EH (cell line): ENCODE data around the gene HOXA9.

ENCODE experiments used
- DNase-seq: peaks from one replicate; pipeline ENCODE4 v3.0.0-alpha.2; 2015; ENCODE audit warnings: low read depth

The HOXA9 gene

GRCh38 chr7:27188386-27189294 is 23.3 kb upstream of the HOXA9 start:
- peak; percentile 89 for DNase-seq

GRCh38 chr7:27187475-27188385 is 22.4 kb upstream of the HOXA9 start:
- peak; percentile 72 for DNase-seq

- peak; percentile 80 for DNase-seq
Observed at GRCh38 chr7:27186668-27187474, 21.5 kb upstream of the HOXA9 start.

- peak; percentile 54 for DNase-seq
Observed at GRCh38 chr7:27185854-27186667, 20.7 kb upstream of the HOXA9 start.

DNA sequence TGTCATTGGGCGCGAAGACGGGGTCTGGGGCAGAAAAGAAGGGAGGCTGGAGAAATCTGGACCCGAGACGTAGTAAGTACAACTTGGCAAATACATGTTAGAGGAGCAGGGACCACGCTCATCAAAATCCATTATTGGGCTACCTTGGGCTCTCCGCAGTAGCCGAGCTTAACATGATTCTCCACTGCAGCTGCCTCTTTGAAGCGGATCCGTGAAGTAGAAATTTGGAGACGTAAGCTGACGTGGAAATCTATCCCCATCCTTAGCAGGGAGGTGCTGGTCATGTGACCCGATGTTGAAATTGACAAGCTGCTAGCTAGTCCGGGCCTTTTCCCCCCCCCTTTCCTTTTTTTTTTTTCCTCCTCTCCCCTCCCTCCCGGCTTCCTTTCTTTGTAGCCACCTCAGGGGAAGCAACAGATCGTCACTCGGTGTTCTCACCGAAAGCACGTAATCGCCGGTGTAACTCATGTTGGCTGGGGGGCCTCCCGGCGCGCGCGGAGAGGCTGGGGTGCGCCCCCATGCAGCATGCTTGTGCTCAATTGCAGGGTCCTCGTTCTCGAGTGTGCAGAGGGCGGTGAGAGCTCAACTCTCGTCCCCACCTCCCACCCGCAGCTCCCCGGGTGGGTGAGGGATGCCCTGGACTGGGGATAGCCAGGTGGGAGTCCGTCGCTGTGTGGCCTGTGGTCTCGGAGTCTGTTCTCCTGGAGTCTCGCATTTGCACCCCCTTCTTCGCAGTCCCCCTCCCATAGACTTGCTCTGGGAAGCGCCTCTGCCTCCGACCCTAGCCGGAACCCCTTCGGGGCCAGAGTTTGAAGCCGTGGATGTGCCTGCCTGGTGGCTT is 19.9 kb upstream of the HOXA9 start, which contains the start of gene HOXA11:
Gene HOXA11, minus strand, starts transcription at position 220 of the 841 bp plus-strand sequence. Its CDS starts 88 bp downstream, at position 132.
- peak; percentile 99 for DNase-seq

- peak; percentile 56 for DNase-seq
Observed at GRCh38 chr7:27184337-27185012, 19.1 kb upstream of the HOXA9 start.

DNA sequence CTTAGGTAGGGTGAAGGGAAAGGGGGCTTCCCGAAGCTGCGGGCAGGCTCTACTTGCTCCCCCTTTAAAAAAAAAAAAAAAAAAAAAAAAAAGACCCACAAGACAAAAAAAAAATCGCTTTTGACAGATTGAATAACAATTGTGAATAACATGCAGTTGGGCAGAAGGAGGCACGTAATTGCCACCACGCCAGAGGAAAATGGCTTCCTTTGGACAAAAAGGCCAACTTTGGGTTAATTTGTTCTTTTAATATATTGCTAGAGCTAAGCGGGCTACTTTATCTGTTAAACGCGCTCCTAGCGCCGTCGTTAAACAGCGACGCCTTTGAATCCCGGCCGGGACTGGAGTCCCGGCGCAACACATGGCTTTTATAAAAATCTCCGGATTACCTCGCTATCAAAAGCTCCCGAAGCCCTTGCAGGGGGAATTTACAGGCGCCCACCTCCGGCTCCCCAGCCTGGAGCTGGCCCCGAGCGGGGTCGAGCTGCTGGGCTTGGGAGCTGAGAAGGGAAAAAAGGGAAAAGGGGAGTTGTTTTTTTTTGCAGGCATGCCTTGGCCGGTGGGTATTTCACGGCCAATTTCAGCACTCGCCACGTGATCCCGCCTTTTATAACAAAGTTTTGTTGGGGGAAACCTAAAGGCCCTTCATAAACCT is 18.5 kb upstream of the HOXA9 start:
- DNase-seq, result peak; percentile 40

DNA sequence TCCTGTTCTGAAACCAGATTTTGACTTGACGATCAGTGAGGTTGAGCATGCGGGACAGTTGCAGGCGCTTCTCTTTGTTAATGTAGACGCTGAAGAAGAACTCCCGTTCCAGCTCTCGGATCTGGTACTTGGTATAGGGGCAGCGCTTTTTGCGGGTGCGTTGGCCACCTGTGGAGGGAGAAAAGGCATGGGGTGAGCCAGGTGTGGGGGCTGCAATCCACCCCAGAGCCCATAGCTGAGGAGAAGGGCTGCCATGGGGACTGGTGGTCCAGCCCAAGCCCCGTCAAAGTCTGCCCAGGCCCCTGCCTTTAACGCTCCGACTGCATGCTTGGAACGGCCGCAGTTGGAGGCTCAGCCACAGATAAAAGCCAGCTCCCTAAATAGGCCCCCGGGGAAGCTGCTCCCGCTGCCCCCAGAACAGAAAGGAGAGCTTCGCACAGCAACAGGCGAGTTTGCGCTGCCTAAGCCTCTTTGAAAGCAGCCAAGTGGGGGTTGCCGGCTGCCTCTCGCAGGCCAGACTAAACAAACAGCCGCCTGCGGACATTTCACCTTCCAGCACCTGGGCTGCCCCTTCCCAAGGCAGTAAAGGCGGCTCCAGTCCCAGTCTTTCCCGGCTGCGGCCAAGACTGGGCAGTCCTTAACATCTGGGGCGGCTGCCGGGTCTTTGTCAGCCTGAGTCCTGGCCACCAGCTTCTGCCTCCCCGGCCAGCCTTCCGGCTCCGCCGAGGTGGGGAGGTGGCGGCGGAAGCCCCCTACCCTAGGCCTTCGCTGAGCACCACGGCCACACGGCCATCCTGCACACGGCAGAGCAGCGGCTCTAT is 17.7 kb upstream of the HOXA9 start:
- DNase-seq, result peak; percentile 48

- DNase-seq, result peak; percentile 42
Observed at GRCh38 chr7:27182285-27182841, 17.0 kb upstream of the HOXA9 start.

GRCh38 chr7:27181795-27182275 is 16.5 kb upstream of the HOXA9 start:
- peak; percentile 74 for DNase-seq

- peak; percentile 50 for DNase-seq
Observed at GRCh38 chr7:27180431-27181420, 15.4 kb upstream of the HOXA9 start.

DNA sequence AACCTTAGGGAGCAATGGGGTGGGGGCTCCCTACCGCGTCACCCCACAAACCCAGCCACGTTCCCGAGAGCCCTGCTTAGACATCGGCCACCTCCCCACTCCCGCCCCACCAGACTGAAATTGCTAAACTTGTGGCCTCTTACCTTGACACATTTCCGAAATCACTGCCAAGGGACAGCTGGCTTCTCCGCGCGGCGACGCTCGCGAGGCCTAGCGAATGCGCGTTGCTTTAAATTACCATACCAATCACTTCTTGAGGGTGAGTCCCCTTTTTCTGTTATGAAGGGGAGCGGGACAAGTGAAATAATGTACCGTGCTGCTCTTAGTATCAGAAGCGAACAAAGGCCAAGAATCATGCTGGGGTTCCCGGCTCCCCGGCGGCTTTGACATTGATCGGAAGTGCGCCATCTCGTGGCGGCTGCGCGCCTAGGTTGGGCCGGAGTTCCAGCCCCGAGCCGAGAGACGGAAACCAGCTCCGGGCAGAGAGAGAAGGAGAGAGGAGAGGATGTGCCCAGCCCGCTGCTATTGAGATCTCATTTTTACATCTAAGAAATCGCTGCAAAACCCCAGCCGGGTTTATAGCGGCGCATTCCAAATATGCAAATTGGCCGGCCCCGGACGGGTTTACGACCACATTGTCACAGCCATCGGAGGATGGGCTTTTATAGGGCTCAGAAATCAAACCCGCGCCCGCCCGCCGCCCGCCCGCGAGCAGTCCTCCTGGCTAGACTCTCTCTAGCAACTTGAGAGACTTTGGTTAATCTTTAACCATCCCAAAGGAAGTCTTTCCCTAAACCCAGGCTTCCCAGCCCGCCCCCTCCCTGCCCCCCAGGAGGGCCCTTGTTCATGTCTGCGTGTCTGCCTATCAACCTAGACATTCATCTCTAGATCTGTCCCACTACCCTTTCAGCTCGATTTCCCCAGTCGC is 14.4 kb upstream of the HOXA9 start:
- DNase-seq, result peak; percentile 95

DNA sequence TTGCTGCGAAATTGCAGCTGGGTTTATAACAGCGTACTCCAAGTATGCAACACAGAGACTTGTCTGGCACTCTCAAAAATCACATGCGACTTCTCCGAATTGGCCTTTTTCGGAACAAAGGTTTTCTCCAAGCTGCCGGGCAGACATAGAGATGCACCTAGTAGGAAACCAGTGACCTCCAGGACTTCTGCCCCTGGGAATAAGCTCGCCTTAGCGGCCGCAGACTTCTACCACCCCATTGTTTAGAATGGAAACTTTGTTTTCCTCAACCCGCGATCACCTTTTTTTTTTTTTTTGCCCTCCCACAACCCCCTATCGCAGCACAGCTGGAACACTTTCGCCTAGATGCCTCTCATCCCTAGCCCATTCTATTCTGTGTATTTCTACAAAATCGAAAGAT is 13.7 kb upstream of the HOXA9 start:
- peak; percentile 47 for DNase-seq

DNA sequence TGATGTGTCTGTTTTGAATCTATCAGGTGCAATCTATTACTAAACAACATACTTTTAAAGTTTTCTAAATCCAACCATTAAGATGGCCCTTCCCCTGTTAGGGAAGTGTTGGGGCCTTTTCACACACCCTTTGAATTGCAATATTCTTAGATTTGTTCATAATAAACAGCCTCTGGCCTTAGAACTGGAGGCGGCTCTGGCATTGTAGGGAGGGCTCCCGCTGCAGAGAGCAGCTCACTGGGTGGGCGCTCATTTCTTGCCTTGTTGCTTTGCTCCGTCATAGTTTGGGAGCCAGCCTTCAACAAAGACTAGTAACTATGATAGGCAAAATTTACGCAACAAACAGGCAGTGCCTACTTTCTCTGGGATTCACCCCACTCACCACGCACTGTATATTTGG is 13.0 kb upstream of the HOXA9 start:
- peak; percentile 74 for DNase-seq

DNA sequence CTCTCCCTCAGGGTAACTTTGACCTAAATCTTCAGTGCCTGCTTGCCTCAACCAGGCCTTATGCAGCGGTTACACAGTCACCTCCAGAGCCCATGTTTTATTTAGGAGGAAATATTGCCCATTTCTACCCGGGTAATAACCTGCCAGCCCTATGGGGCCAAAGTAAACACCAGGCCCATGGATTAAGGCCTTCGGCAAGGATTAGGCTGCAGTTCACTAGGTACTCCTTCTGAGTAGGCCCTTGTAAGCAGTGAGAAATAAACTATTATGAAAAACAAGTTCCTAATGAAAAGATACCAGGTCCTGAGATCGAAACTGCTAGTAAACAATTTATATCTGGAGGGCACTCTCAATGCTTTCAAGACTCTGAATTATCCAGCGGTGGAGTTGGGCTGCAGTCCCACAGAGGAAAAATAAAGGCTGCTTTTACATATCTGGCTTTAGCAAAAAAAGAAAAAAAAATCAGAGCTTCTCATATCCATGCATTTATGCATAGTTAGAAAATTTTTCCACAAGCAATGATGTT is 12.5 kb upstream of the HOXA9 start:
- DNase-seq, result peak; percentile 41
